A549 (cell line): ENCODE data around the gene SLC25A36.

Source experiments
- CTCF ChIP-seq: fragments of >200 bp; sonication (Bioruptor Twin); formaldehyde crosslinking; IDR thresholded peaks from 3 replicates; pipeline ENCODE4 v1.5.1; 2016
- PHF8 ChIP-seq: fragments of 200-600 bp; sonication (generic); IDR thresholded peaks from 2 replicates; pipeline ENCODE4 v1.6.1; 2016; ENCODE audit warnings: low read depth, mild to moderate bottlenecking, antibody characterized with exemption, moderate library complexity, borderline replicate concordance
- USF2 ChIP-seq: fragments of 450-650 bp; IDR thresholded peaks from 2 replicates; pipeline ENCODE4 v1.6.1; 2014; ENCODE audit warnings: antibody characterized with exemption

DNA sequence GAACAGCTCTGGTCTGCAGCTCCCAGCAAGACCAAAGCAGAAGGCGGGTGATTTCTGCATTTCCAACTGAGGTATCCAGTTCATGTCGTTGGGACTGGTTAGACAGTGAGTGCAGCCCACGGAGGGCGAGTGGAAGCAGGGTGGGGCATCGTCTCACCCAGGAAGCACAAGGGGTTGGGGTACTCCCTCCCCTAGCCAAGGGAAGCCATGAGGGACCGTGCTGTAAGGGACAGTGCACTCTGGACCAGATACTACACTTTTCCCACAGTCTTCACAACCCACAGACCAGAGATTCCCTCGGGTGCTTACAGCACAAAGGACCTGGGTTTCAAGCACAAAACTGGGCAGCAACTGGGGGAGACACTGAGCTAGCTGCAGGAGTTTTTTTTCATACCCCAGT lies 8.5 kb upstream of the SLC25A36 start:
- no peak for TF ChIP-seq CTCF
- TF ChIP-seq USF2 = no peak
- TF ChIP-seq PHF8 = no peak
